Transverse colon (tissue), 4 donors: Measurements from ENCODE around the gene ANKZF1.

Experiments used
- EP300 ChIP-seq: sonication (generic); formaldehyde crosslinking; IDR thresholded peaks from one replicate; pipeline ENCODE4 v1.6.1; 2017; ENCODE audit warnings: antibody characterized with exemption, low read depth
- POLR2A ChIP-seq: fragments of 450-650 bp; IDR thresholded peaks from one replicate; pipeline ENCODE4 v1.6.1; 2016; ENCODE audit warnings: antibody characterized with exemption, mild to moderate bottlenecking, moderate library complexity
- POLR2AphosphoS5 ChIP-seq, 3 donors: sonication (generic); formaldehyde crosslinking; IDR thresholded peaks; one replicate each; pipeline ENCODE4 v1.6.1; 2016; ENCODE audit warnings: antibody characterized with exemption in 3 of 3
- TF ChIP-seq, protein P1 (sequence below), 5 experiments: fragments of 200-600 bp in 3 of 5; fragments of 450-650 bp in 2 of 5; sonication (generic) in 3 of 5; IDR thresholded peaks; 1 replicate in 2 of 5; 2 replicates in 3 of 5; pipeline ENCODE4 v1.5.1; 2016 to 2017; ENCODE audit warnings: antibody characterized with exemption in 5 of 5, inconsistent platforms in 3 of 5, mild to moderate bottlenecking in 2 of 5, moderate library complexity in 1 of 5

- TF ChIP-seq, protein P1, sequence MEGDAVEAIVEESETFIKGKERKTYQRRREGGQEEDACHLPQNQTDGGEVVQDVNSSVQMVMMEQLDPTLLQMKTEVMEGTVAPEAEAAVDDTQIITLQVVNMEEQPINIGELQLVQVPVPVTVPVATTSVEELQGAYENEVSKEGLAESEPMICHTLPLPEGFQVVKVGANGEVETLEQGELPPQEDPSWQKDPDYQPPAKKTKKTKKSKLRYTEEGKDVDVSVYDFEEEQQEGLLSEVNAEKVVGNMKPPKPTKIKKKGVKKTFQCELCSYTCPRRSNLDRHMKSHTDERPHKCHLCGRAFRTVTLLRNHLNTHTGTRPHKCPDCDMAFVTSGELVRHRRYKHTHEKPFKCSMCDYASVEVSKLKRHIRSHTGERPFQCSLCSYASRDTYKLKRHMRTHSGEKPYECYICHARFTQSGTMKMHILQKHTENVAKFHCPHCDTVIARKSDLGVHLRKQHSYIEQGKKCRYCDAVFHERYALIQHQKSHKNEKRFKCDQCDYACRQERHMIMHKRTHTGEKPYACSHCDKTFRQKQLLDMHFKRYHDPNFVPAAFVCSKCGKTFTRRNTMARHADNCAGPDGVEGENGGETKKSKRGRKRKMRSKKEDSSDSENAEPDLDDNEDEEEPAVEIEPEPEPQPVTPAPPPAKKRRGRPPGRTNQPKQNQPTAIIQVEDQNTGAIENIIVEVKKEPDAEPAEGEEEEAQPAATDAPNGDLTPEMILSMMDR (IDR thresholded peaks at IDR 0.05) = no peak
- no peak for TF ChIP-seq POLR2A
- no peak for TF ChIP-seq POLR2AphosphoS5 (IDR thresholded peaks at IDR 0.05)
- TF ChIP-seq EP300 = no peak
Measured at GRCh38 chr2:219285894-219286425, 56.4 kb downstream of the ANKZF1 start.
